Measurements from ENCODE around the gene NUP37.

NUP37 gene

DNA sequence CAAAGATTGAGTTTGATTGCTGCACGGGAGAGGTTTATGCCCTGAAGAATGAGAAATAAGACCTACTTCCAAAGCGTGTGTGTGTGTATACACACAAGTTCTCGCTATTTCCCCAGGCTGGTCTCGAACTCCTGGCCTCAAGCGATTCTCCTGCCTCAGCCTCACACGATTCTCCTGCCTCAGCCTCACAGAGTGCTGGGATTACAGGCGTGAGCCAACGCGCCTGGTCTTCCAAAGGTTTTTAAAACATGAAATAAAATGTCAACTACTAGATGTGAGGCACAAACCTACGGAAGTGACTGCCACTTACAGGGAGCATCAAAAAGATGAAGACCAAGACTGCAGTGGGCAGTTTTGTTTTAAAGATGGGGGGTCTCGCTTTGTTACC lies 57.5 kb downstream of the NUP37 start:
- no peaks in the 10 kb centered on the region for H3K9me3 Mint-ChIP-seq
- H3K27me3 Mint-ChIP-seq, result peaks cover 4% of the 10 kb centered on the region
- DNase-seq, result no peak
- peak overlapping the region; percentile 94 for H3K4me3 Mint-ChIP-seq
- peaks cover 34% of the 10 kb centered on the region for H3K4me1 Mint-ChIP-seq (ENCODE audit: low read depth)
- H3K36me3 Mint-ChIP-seq (ENCODE audit: low read depth), result peaks cover 35% of the 10 kb centered on the region
- H3K27ac Mint-ChIP-seq, result peak overlapping the region; percentile 98

DNA sequence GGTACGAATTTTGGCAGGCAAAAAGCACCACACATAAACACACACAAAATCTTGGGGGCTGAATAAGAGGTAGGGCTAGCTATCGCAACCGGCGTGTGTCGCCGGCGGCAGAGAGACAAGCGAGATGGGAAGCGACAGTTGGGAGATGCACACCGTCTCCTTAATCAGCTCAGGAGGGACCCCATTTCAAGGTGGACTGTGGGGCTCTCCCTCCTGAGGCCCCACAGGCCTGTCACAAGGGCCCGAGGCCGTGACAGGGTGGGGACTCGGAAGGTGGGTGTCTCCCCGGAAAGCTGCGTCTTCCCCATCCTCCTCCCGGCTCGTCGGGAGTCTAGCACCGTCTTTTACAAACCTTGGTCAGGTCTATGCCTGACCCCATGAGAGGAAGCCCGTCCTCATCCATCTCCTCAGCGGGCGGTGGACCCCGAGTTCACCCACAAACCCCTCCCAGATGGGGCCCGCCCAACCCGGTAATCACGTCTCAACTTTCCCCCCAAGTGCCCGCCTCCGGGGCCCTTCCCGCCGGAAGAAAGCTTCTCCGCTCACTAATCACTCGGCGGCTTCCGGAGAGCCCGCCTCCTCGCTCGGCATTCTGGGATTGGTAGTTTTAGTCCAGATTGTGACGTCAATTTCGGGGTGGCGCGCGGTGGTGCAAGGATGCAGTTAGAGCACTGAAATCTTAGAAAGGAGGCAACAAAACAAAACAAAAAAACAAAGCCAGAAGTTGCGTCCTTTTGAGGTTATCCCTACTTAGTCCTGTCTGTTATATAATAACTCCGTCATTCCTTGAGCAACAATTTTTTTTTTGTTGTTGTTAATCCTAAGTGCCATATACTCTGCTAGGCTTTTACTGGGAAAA lies 58.1 kb downstream of the NUP37 start, which contains the start of gene WASHC3:
Gene WASHC3 (minus strand): TSS at position 432 of the 859 bp plus-strand sequence. CDS start 29 bp downstream, at position 403.
- Mint-ChIP-seq H3K4me3 (peak within 1 kb of the TSS; percentile 94), H3K4me1 (ENCODE audit: low read depth) (peaks cover 39% of the 10 kb centered on the region), H3K27me3 (peaks cover 4% of the 10 kb centered on the region), H3K36me3 (ENCODE audit: low read depth) (peaks cover 41% of the 10 kb centered on the region), H3K27ac (peak within 1 kb of the TSS; percentile 98), H3K9me3 (no peaks in the 10 kb centered on the region)
- DNase-seq, result peak; percentile 95

DNA sequence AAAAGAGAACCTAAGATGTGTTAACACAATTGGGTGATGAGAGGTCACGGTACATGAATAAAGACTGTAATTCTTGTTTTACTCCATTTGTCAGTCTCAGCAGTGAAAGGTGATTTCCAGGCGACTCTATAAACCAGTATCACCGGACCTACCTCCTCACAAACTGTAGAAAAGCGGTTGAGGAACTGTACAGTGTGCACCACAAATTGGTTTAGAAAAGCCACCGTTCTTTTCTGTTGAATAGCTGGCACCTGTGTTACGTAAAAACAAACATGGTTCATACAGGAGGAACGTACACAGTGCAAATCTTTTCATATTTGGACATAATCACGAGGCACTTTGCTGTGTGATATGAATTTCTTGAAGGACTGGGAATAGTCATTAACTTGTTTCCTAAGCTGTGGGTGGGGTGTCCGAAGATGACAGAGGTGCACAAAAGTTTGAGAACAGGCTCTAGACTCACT lies 58.8 kb downstream of the NUP37 start:
- DNase-seq, result no peak
- peaks cover 43% of the 10 kb centered on the region for H3K4me1 Mint-ChIP-seq (ENCODE audit: low read depth)
- peaks cover 4% of the 10 kb centered on the region for H3K27me3 Mint-ChIP-seq
- peaks cover 48% of the 10 kb centered on the region for H3K36me3 Mint-ChIP-seq (ENCODE audit: low read depth)
- H3K9me3 Mint-ChIP-seq, result no peaks in the 10 kb centered on the region
- H3K27ac Mint-ChIP-seq, result peak overlapping the region; percentile 98
- H3K4me3 Mint-ChIP-seq, result peak overlapping the region; percentile 94

DNA sequence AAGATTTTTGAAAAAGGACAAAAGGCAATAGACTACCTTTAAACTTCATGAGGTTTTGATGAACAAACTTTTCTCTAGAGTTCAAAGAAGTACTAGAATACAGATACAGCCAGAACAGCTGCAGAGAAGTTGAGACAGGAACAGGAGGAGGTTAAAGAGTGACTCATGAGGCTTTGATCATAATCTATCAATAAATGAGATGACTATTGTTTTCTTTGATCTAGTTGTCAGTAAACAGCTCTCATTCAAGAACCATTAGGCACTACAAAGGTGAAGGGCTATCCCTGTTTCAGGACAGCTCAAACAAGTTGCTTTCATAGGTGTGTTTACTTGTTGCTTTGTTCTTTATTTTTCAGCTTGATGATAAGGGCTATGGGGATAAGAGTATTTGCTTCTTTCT lies 60.6 kb downstream of the NUP37 start:
- peaks cover 4% of the 10 kb centered on the region for H3K27me3 Mint-ChIP-seq
- peaks cover 52% of the 10 kb centered on the region for H3K4me1 Mint-ChIP-seq (ENCODE audit: low read depth)
- H3K27ac Mint-ChIP-seq, result peak overlapping the region; percentile 69
- DNase-seq, result no peak
- H3K9me3 Mint-ChIP-seq, result no peaks in the 10 kb centered on the region
- peak overlapping the region; percentile 25 for H3K4me3 Mint-ChIP-seq
- peaks cover 62% of the 10 kb centered on the region for H3K36me3 Mint-ChIP-seq (ENCODE audit: low read depth)

DNA sequence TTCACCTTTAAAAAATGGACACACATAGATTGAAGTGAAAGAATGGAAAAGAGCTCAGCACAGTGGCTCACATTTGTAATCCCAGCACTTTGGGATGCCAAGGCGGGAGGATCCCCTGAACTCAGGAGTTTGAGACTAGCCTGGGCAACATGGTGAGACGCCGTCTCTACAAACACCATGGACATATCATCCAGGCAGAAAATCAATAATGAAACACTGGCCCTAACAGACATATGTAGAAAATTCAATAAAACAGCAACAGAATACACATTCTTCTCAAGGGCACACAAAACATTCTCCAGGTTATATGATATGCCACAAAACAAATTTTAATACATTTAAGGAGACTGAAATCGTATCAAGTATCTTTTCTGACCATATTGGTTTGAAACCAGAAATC lies 65.6 kb downstream of the NUP37 start:
- no peak overlapping the region for H3K27ac Mint-ChIP-seq

DNA sequence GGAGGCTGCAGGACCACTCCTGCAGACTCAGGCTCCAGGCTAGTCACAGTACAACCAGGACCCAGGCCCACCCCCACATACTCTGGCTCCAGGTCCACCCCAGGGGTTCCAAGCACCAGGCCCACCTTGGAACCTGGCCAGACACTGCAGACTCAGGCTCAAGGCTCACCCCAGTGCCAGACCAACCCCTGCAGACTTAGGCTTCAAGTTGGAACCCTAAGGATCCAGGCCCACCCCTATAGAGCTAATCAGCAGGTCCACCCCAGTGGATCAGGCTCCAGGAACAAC lies 66.9 kb downstream of the NUP37 start:
- H3K36me3 Mint-ChIP-seq (ENCODE audit: low read depth), result peaks cover 83% of the 10 kb centered on the region

More for the DNA sequence above, 65.6 kb downstream of the NUP37 start:
- H3K4me1 Mint-ChIP-seq (ENCODE audit: low read depth), result peaks cover 49% of the 10 kb centered on the region
- no peak overlapping the region for H3K4me3 Mint-ChIP-seq
- H3K27me3 Mint-ChIP-seq, result no peaks in the 10 kb centered on the region
- H3K36me3 Mint-ChIP-seq (ENCODE audit: low read depth), result peaks cover 84% of the 10 kb centered on the region
- no peaks in the 10 kb centered on the region for H3K9me3 Mint-ChIP-seq
- no peak for DNase-seq

DNA sequence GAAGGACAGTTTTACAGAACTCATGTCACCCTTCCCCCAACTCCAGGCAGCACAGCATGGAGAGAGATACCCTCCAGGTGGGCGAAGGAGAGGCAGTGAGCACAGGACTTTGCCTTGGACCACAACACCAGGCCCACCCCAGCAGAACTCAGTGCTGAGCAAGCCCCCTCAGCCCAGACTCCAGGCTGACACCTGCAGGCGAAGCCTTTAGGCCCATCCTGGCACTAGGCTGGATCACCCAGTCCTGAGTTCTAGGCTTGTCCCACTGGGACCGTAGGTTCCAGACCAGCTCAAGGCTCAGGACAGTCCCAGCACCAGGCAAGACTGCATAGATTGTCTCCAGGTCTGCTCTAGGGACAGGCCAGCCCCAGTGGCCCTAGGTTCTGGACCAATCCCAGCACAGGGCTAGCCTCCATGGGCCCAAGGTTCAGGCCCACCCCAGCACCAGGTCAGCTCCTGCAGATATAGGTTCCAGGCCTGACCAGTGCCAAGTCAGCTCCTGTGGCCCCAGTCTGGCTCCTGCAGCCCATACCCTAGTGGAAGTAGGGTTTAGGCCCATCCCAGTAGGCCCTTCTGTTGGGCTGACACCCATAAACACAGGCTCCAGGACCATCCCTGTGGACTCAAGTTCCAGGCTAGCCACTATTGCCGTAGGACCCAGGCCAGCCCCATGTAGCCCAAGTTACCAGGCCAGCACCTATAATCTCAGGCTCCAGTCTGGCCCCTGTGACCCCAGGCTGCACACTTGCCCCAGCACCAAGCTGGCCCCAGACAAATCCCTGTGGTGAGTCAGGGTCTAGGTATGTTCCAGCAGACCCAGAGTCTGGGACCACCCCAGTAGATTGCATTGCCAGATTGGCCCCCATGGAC lies 67.5 kb downstream of the NUP37 start:
- Mint-ChIP-seq H3K4me3 (no peak overlapping the region), H3K36me3 (ENCODE audit: low read depth) (peaks cover 81% of the 10 kb centered on the region), H3K4me1 (ENCODE audit: low read depth) (peaks cover 35% of the 10 kb centered on the region), H3K9me3 (no peaks in the 10 kb centered on the region), H3K27ac (no peak overlapping the region), H3K27me3 (no peaks in the 10 kb centered on the region)
- no peak for DNase-seq

More for the DNA sequence above, 66.9 kb downstream of the NUP37 start:
- Mint-ChIP-seq H3K27ac (no peak overlapping the region), H3K4me3 (no peak overlapping the region), H3K27me3 (no peaks in the 10 kb centered on the region), H3K4me1 (ENCODE audit: low read depth) (peaks cover 40% of the 10 kb centered on the region), H3K9me3 (no peaks in the 10 kb centered on the region)
- DNase-seq, result no peak

DNA sequence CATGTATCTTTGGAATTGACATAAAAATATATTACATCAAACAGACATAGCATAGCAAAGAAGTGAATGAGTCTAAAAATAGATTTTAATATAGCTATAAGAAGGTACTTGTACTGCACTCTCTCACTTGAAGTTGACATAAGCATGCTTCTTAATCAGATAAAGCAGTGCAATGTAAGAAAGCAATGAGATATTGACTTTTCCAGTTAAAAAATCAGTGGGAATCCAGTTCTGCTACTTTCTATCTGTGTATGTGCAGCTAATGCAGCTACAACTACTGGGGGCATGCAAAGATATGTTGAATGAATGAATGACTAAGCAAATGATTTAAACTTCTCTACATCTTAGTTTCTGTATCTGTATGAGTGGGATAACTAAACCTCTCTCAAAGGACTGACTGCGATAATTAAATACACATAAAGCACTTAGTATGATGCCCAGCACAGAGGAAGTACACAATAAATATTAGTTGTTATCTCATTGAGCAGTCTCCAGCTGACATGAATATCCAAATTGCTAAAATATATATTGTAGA lies 68.4 kb downstream of the NUP37 start:
- H3K27ac Mint-ChIP-seq, result peak overlapping the region; percentile 4

DNA sequence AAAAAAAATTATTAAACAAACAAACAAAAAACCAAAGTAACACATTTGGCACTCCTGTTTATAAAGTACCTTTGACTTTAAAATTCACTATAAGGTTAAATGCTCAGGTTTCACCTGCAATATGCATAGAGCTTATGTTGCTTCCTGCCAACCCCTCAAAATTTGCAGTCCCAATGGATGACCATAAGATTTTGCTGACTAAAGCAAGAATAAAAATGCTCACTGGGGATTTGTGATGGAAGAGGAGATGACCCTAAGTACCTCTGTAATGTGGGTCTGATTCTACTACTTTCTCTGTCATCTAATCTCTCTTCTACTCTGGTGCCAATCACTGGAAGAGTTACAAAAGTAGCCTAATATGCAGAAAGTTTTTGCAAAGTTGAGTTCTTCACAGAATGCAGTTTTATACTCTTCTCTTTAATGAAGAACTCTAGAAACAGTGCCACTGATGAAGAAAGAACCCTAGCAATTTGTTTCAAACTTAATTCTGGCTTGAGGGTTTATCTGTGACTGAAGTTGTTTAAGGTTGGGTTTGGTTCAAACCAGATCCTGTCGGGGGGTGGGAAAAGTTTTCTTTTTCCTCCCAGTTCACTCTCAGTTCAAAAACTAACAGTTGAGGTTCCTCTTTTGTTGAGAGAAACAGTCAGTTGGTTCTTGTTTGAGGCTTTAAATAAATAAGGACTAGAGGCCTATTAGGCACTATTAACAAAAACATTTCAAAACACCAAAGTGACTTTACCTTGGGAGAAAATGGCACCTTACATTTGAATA lies 69.1 kb downstream of the NUP37 start:
- Mint-ChIP-seq H3K9me3 (no peaks in the 10 kb centered on the region), H3K27me3 (no peaks in the 10 kb centered on the region), H3K4me3 (no peak overlapping the region), H3K36me3 (ENCODE audit: low read depth) (peaks cover 75% of the 10 kb centered on the region), H3K4me1 (ENCODE audit: low read depth) (peaks cover 24% of the 10 kb centered on the region), H3K27ac (no peak overlapping the region)
- DNase-seq, result no peak

More for the DNA sequence above, 68.4 kb downstream of the NUP37 start:
- DNase-seq, result no peak
- Mint-ChIP-seq H3K27me3 (no peaks in the 10 kb centered on the region), H3K9me3 (no peaks in the 10 kb centered on the region), H3K4me3 (no peak overlapping the region), H3K36me3 (ENCODE audit: low read depth) (peaks cover 75% of the 10 kb centered on the region), H3K4me1 (ENCODE audit: low read depth) (peaks cover 27% of the 10 kb centered on the region)

DNA sequence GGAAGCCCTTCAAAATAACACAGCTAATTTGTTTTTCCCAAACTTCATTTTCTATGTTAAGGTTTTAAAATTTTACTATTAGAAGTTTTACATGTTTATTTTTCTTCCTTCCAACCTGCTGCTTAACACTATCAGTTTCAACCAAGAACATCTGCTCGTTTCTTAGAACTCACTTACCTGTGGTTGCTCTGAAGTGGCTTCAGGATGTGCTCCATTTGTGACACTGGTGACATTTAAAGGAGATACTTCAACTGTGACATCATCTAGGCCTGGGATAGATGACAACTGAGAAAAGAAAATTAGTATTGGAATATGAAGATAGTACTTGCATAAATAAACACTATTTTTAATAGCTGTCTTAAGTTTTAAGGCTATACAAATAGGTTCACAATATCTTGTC lies 76.0 kb downstream of the NUP37 start:
- H3K27me3 Mint-ChIP-seq, result no peaks in the 10 kb centered on the region
- no peak for DNase-seq
- peaks cover 16% of the 10 kb centered on the region for H3K4me1 Mint-ChIP-seq (ENCODE audit: low read depth)
- peak overlapping the region; percentile 31 for H3K27ac Mint-ChIP-seq
- H3K9me3 Mint-ChIP-seq, result no peaks in the 10 kb centered on the region
- no peak overlapping the region for H3K4me3 Mint-ChIP-seq
- peaks cover 52% of the 10 kb centered on the region for H3K36me3 Mint-ChIP-seq (ENCODE audit: low read depth)

DNA sequence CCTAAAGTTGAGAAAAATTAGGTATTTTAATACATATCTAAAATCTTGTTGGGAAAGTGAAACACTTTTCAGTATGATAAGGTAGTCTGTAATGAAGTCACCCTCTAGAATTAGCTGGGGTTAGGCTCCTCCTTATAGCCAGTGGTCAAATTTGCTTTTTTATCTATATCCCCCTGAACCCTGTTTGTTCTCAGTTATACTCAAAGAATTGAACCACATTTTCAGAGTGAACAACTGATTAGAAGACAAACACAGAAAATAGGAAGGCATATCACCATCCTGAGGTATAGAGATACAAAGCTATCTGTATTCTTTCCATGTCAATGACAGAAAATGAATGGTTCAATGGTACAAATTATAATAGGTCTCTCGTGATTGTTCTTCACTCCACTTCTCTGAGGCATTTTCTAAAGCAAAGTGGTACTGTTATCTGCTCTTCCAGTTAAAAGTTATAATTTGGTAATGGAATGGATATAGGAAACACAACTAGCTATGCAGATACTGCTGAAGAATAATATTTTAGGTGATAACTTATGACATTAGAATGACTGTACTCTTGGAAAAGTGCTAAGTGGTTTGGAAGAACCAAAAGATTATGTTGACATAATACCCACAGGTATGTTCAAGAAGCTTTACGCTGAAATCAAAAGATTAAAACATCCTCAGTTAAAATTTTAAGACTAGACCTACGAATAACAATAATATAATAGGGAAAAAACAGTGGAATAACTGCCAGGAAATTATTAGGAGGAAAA lies 85.7 kb downstream of the NUP37 start:
- Mint-ChIP-seq H3K9me3 (no peaks in the 10 kb centered on the region), H3K27ac (no peak overlapping the region), H3K4me1 (ENCODE audit: low read depth) (no peaks in the 10 kb centered on the region), H3K27me3 (no peaks in the 10 kb centered on the region), H3K4me3 (no peak overlapping the region), H3K36me3 (ENCODE audit: low read depth) (peaks cover 81% of the 10 kb centered on the region)
- no peak for DNase-seq

DNA sequence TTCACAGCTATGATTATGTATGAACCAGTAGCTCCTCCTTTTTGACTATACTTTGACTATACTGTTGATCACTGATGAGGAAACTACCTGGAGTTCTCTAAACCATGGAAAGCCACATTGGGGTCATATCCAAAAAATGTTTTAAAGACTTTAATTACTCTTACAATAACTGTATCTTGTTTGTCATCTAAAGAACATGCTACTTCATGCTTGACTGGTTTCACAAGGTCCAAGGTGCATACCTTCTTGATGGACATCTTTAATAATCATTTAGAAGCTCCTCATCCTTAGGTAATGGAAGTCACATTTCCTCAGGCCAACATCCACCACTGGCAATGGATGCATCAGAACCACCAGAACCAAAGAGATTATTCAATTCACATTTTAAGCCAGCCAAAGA lies 88.1 kb downstream of the NUP37 start:
- Mint-ChIP-seq H3K36me3 (ENCODE audit: low read depth) (peaks cover 69% of the 10 kb centered on the region), H3K9me3 (no peaks in the 10 kb centered on the region), H3K27me3 (no peaks in the 10 kb centered on the region), H3K27ac (no peak overlapping the region), H3K4me1 (ENCODE audit: low read depth) (no peaks in the 10 kb centered on the region), H3K4me3 (no peak overlapping the region)
- DNase-seq, result no peak

DNA sequence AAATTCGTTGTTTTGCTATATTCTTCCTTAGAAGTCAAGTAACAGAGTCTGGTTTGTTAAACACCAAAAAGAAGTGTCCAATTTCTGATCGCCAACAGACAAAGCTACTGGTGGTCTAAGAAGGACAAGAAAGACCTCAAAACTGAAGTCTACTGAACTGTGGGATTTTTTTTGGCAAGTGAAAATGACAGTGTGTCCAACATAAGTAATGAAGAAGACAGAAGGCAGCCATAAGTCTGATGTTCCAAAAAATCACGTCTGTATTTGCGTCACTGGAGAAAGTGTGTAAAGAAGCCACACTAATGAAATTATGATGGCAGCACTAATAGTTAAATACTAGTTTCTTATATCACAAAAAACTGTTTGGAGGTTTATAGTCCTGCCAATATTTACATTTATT lies 90.8 kb downstream of the NUP37 start:
- no peak overlapping the region for H3K27ac Mint-ChIP-seq
- H3K4me1 Mint-ChIP-seq (ENCODE audit: low read depth), result peaks cover 2% of the 10 kb centered on the region
- H3K9me3 Mint-ChIP-seq, result no peaks in the 10 kb centered on the region
- H3K36me3 Mint-ChIP-seq (ENCODE audit: low read depth), result peaks cover 61% of the 10 kb centered on the region
- no peak for DNase-seq
- no peak overlapping the region for H3K4me3 Mint-ChIP-seq
- H3K27me3 Mint-ChIP-seq, result no peaks in the 10 kb centered on the region

Measured in activated T-cell treated with anti-CD3 and anti-CD28 coated beads, Interleukin-2, amount 50 U/mL, for 24 hours (primary cell).